Upper lobe of right lung (tissue), 1 donor: ENCODE results near the gene PTPRF. TPM values are rescaled to one million over a fixed set of nuclear protein-coding genes. Genes with fewer than 3 reads are reported as not detected.

Source experiments
- ATAC-seq: fragments of 200-7000 bp; cut with Tn5 transposase; one replicate; pipeline ENCODE4 v1.9.1; 2020; ENCODE audit warnings: mild to moderate bottlenecking, moderate library complexity
- DNase-seq: peaks from one replicate; pipeline ENCODE4 v3.0.0-alpha.2; 2020
- H3K27ac ChIP-seq: fragments of 200-600 bp; one replicate; pipeline ENCODE4 v1.8.0; 2022
- H3K27me3 ChIP-seq: fragments of 200-600 bp; one replicate; pipeline ENCODE4 v1.8.0; 2022; ENCODE audit warnings: mild to moderate bottlenecking
- H3K36me3 ChIP-seq: fragments of 200-600 bp; one replicate; pipeline ENCODE4 v1.8.0; 2022
- H3K4me1 ChIP-seq: fragments of 200-600 bp; one replicate; pipeline ENCODE4 v1.8.0; 2022
- H3K4me3 ChIP-seq: fragments of 200-600 bp; one replicate; pipeline ENCODE4 v1.8.0; 2022; ENCODE audit warnings: mild to moderate bottlenecking
- H3K9me3 ChIP-seq: fragments of 200-600 bp; one replicate; pipeline ENCODE4 v1.8.0; 2022
- intact Hi-C: fragments of 100-400 bp; cut with DNase I; formaldehyde crosslinking; loops from one replicate; pipeline ENCODE4 v1.11.0; 2022
- total RNA-seq: library from RNA; stranded (reverse); fragmentation: NEBNext Ultra II Directional; extraction: Animal tissue kit (Norgen Biotek cat#: 25700); gene quantifications from one replicate; pipeline ENCODE4 v1.2.1, GENCODE V29; 2021
- TF ChIP-seq, protein P1 (sequence below): fragments of 200-600 bp; IDR thresholded peaks from one replicate; pipeline ENCODE4 v1.8.0; 2022; ENCODE audit warnings: antibody characterized with exemption
- donor health status: DM: no; HTN: yes; CAD: no; lungs with severe emphysema.

PTPRF gene
- total RNA-seq, 1 donor from 2014 or later, result 199 TPM

- TF ChIP-seq, protein P1, sequence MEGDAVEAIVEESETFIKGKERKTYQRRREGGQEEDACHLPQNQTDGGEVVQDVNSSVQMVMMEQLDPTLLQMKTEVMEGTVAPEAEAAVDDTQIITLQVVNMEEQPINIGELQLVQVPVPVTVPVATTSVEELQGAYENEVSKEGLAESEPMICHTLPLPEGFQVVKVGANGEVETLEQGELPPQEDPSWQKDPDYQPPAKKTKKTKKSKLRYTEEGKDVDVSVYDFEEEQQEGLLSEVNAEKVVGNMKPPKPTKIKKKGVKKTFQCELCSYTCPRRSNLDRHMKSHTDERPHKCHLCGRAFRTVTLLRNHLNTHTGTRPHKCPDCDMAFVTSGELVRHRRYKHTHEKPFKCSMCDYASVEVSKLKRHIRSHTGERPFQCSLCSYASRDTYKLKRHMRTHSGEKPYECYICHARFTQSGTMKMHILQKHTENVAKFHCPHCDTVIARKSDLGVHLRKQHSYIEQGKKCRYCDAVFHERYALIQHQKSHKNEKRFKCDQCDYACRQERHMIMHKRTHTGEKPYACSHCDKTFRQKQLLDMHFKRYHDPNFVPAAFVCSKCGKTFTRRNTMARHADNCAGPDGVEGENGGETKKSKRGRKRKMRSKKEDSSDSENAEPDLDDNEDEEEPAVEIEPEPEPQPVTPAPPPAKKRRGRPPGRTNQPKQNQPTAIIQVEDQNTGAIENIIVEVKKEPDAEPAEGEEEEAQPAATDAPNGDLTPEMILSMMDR, result no peak
- DNase-seq (no peak), ATAC-seq (no peak)
- no peak overlapping the region for H3K27ac ChIP-seq
- intact Hi-C loops, result no loop called here
- no peak overlapping the region for H3K4me3 ChIP-seq
- no peaks in the 10 kb centered on the region for H3K27me3 ChIP-seq
- peaks cover 8% of the 10 kb centered on the region for H3K36me3 ChIP-seq
- H3K9me3 ChIP-seq, result no peaks in the 10 kb centered on the region
- H3K4me1 ChIP-seq, result no peaks in the 10 kb centered on the region
These were observed 85.7 kb downstream of the PTPRF start for GRCh38 chr1:43616383-43616782.

DNA sequence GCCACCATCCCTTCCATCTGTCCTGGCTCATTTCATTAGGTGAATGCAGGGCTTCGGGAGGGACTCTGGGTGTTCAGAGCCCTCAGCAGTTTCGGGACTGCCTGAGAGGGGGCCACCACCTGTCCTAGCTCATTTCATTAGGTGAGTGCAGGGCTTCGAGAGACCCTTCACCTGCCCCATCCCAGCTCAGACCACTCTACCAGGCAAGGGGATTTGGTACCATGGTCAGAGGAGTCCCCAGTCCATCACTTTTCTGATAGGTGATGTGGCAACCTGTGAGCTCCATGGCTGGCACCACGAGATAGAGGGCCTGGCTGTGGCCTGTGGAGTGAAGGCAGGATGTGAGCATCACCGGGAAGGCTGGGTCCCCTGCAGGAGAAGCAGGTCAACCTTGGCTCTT, 86.3 kb downstream of the PTPRF start:
- TF ChIP-seq, protein P1, result no peak
- no peak overlapping the region for H3K27ac ChIP-seq
- intact Hi-C loops, result no loop called here
- no peaks in the 10 kb centered on the region for H3K9me3 ChIP-seq
- DNase-seq (no peak), ATAC-seq (no peak)
- no peak overlapping the region for H3K4me3 ChIP-seq
- H3K4me1 ChIP-seq, result no peaks in the 10 kb centered on the region
- H3K36me3 ChIP-seq, result peaks cover 8% of the 10 kb centered on the region
- no peaks in the 10 kb centered on the region for H3K27me3 ChIP-seq

GRCh38 chr1:43617668-43618067, 87.0 kb downstream of the PTPRF start:
- TF ChIP-seq, protein P1, result no peak
- H3K4me3 ChIP-seq, result no peak overlapping the region
- no peak overlapping the region for H3K27ac ChIP-seq
- DNase-seq (no peak), ATAC-seq (no peak)
- no peaks in the 10 kb centered on the region for H3K27me3 ChIP-seq
- H3K36me3 ChIP-seq, result peaks cover 8% of the 10 kb centered on the region
- H3K9me3 ChIP-seq, result no peaks in the 10 kb centered on the region
- intact Hi-C loops, result no loop called here
- no peaks in the 10 kb centered on the region for H3K4me1 ChIP-seq

DNA sequence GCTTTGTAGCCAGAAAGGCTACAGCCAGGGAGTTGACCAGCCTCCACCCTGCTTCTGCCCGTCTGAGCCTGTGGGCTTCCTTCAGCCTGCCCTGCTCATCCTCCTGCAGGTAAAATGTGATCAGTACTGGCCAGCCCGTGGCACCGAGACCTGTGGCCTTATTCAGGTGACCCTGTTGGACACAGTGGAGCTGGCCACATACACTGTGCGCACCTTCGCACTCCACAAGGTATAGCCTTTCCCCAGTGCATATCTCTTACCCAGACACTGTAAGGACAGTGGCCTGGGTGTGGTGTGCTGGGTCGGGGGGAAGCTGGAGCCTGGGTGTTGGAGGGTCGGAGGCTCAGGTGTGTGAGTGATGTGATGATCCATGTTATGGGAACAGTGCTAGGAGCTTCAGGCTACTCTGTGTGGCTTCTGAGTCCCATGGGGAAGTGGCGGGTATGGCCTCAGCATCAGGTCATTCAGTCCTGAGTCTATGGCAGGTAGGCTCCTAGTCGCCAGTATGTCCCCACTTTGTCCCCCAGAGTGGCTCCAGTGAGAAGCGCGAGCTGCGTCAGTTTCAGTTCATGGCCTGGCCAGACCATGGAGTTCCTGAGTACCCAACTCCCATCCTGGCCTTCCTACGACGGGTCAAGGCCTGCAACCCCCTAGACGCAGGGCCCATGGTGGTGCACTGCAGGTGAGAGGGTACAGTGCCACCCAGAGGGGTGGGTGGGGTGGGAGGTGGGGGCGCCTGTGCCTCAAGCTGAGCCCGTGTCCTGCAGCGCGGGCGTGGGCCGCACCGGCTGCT, 88.0 kb downstream of the PTPRF start:
- Histone ChIP-seq H3K27me3 (no peaks in the 10 kb centered on the region), H3K9me3 (no peaks in the 10 kb centered on the region), H3K36me3 (peaks cover under 1% of the 10 kb centered on the region), H3K4me3 (no peak overlapping the region), H3K4me1 (no peaks in the 10 kb centered on the region), H3K27ac (no peak overlapping the region)
- ATAC-seq (no peak), DNase-seq (no peak)
- intact Hi-C loops, result no loop called here
- TF ChIP-seq, protein P1, result no peak

DNA sequence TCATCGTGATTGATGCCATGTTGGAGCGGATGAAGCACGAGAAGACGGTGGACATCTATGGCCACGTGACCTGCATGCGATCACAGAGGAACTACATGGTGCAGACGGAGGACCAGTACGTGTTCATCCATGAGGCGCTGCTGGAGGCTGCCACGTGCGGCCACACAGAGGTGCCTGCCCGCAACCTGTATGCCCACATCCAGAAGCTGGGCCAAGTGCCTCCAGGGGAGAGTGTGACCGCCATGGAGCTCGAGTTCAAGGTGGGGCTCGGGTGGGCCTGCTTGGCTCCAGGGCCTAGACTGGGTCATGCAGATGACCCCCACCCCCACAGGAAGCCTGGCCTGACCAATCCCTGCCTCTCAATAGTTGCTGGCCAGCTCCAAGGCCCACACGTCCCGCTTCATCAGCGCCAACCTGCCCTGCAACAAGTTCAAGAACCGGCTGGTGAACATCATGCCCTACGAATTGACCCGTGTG, 88.7 kb downstream of the PTPRF start:
- no peaks in the 10 kb centered on the region for H3K27me3 ChIP-seq
- H3K4me1 ChIP-seq, result no peaks in the 10 kb centered on the region
- TF ChIP-seq, protein P1, result no peak
- no peak overlapping the region for H3K4me3 ChIP-seq
- no peaks in the 10 kb centered on the region for H3K36me3 ChIP-seq
- no peak overlapping the region for H3K27ac ChIP-seq
- intact Hi-C loops, result no loop called here
- ATAC-seq (no peak), DNase-seq (no peak)
- no peaks in the 10 kb centered on the region for H3K9me3 ChIP-seq
